ENCODE results near the gene ADSS1.

ADSS1 gene

DNA sequence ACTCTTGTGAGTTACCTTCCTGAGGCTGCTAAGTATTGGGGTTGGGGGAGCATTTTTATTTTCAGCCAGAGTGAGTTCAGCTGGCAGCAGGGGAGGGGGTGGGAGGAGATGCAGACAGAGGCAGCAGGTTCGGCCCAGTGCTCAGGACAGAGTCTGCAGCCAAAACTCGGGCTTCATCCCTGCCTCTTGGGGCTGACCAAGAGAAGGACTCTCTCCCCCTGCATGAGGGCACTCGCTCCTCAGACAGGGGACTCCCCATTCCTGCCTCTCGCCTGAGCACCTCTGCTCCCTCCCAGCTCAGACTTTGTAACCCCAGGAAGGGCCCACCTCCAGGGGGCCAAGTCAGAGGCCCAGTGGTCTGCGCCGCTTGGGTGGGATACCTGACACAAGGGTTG is 72.7 kb downstream of the ADSS1 start:
- Mint-ChIP-seq H3K27ac (no peak overlapping the region), H3K4me1 (peaks cover 44% of the 10 kb centered on the region)

More for the DNA sequence above, 72.7 kb downstream of the ADSS1 start:
- Mint-ChIP-seq H3K9me3 (no peaks in the 10 kb centered on the region), H3K4me3 (peak overlapping the region; percentile 66), H3K36me3 (peaks cover 22% of the 10 kb centered on the region)
- ATAC-seq (no peak), DNase-seq (ENCODE audit: low spot score in 2 of 2) (no peak)

All from stimulated activated effector memory CD8-positive, alpha-beta T cell treated with anti-CD3 and anti-CD28 coated beads, Interleukin-12 subunit alpha, Interleukin-12 subunit beta, amount 100 ng/mL, for 72 hours (primary cell).